HepG2 (cell line): ENCODE results near the gene TRIM27. TPM values are rescaled to one million over a fixed set of nuclear protein-coding genes. Genes with fewer than 3 reads are reported as not detected.

ENCODE experiments used
- FIP1L1 ChIP-seq: fragments of 200-400 bp; formaldehyde crosslinking; IDR thresholded peaks from 2 replicates; pipeline ENCODE4 v1.6.1; 2018; ENCODE audit warnings: low read depth, mild to moderate bottlenecking, low read length, moderate library complexity, borderline replicate concordance; ENCODE audit not compliant: insufficient read depth
- KDM1A ChIP-seq: IDR thresholded peaks from 2 replicates; pipeline ENCODE4 v1.6.1; 2016; ENCODE audit warnings: missing compliant biosample characterization
- PRMT3 ChIP-seq: sonication (generic); formaldehyde crosslinking; IDR thresholded peaks from 2 replicates; pipeline ENCODE4 v1.8.1; 2022; ENCODE audit warnings: low read depth, mild to moderate bottlenecking, moderate library complexity, missing genetic modification reagents, borderline replicate concordance
- SMC3 ChIP-seq: IDR thresholded peaks from 2 replicates; pipeline ENCODE4 v1.6.1; 2011; ENCODE audit warnings: low read length, improper control_type of control experiment
- SOX13 ChIP-seq, 3 experiments: fragments of 450-650 bp in 1 of 3; sonication (generic) in 1 of 3; formaldehyde crosslinking in 1 of 3; IDR thresholded peaks in 2 of 3; conservative IDR thresholded peaks in 1 of 3; 2 replicates each; pipeline versions ENCODE4 v1.5.0 to v1.6.1; 2016 to 2020; ENCODE audit warnings: antibody characterized with exemption in 1 of 3, mild to moderate bottlenecking in 1 of 3, missing compliant biosample characterization in 1 of 3, missing genetic modification reagents in 1 of 3, moderate library complexity in 1 of 3
- ZFY ChIP-seq: sonication (generic); formaldehyde crosslinking; IDR thresholded peaks from 2 replicates; pipeline ENCODE4 v1.4.0; 2020; ENCODE audit warnings: missing genetic modification reagents
- ZNF343 ChIP-seq: sonication (generic); formaldehyde crosslinking; IDR thresholded peaks from 2 replicates; pipeline ENCODE4 v1.4.0; 2020; ENCODE audit warnings: mild to moderate bottlenecking, missing genetic modification reagents
- ZNF766 ChIP-seq: sonication (generic); formaldehyde crosslinking; IDR thresholded peaks from 2 replicates; pipeline ENCODE4 v1.5.0; 2020; ENCODE audit warnings: missing genetic modification reagents, borderline replicate concordance
- ZNF792 ChIP-seq: IDR thresholded peaks from 2 replicates; pipeline ENCODE4 v1.6.1; 2016
- ZNF879 ChIP-seq: sonication (generic); formaldehyde crosslinking; IDR thresholded peaks from 2 replicates; pipeline ENCODE4 v1.8.1; 2023; ENCODE audit warnings: missing genetic modification reagents
- ZSCAN9 ChIP-seq: IDR thresholded peaks from 2 replicates; pipeline ENCODE4 v1.6.1; 2016; ENCODE audit warnings: borderline replicate concordance
- ZZZ3 ChIP-seq: sonication (generic); formaldehyde crosslinking; IDR thresholded peaks from 2 replicates; pipeline ENCODE4 v1.4.0; 2020; ENCODE audit warnings: missing genetic modification reagents, mild to moderate bottlenecking, borderline replicate concordance
- polyA plus RNA-seq, 8 experiments: library from polyadenylated mRNA; depleted of rRNA in 3 of 8; stranded (reverse) in 7 of 8; unstranded in 1 of 8; fragments of >200 nt; fragmentation: Illumina TruSeq in 4 of 8; extraction: Trizol in 4 of 8; gene quantifications; 2 replicates each; pipeline versions ENCODE4 v1.2.1 to v1.2.3, GENCODE V29; 2011 to 2016; ENCODE audit warnings: low read depth in 4 of 8, missing spikeins in 1 of 8, mixed read lengths in 1 of 8; ENCODE audit not compliant: insufficient read depth in 1 of 8
- total RNA-seq, 5 experiments: library from RNA; depleted of rRNA; stranded (reverse); fragments of >200 nt; fragmentation: Illumina TruSeq; extraction: Trizol; gene quantifications; 2 replicates each; pipeline ENCODE4 v1.2.3, GENCODE V29; 2016; ENCODE audit warnings: low read depth in 1 of 5
- TF ChIP-seq, protein P1 (sequence below): sonication (generic); formaldehyde crosslinking; IDR thresholded peaks from 2 replicates; pipeline ENCODE4 v1.4.0; 2020; ENCODE audit warnings: missing genetic modification reagents
- TF ChIP-seq, protein P2 (sequence below): sonication (generic); formaldehyde crosslinking; IDR thresholded peaks from 2 replicates; pipeline ENCODE4 v1.5.0; 2020; ENCODE audit warnings: mild to moderate bottlenecking, missing genetic modification reagents, borderline replicate concordance
- TF ChIP-seq, protein P3 (sequence below): IDR thresholded peaks from 2 replicates; pipeline ENCODE4 v1.6.1; 2016; ENCODE audit warnings: missing compliant biosample characterization, missing genetic modification reagents, borderline replicate concordance
- TF ChIP-seq, protein P4 (sequence below): sonication (generic); formaldehyde crosslinking; IDR thresholded peaks from 2 replicates; pipeline ENCODE4 v1.4.0; 2020; ENCODE audit warnings: missing genetic modification reagents, low read depth, mild to moderate bottlenecking, borderline replicate concordance
- TF ChIP-seq, protein P5 (sequence below): conservative IDR thresholded peaks from 2 replicates; pipeline ENCODE4 v1.6.1; 2018; ENCODE audit warnings: missing genetic modification reagents

Gene TRIM27
- total and polyA plus RNA-seq, 2 of the 13 experiments (the other 11 are each of a cell fraction or from before 2014, with no cell fraction given): 88.6 to 112 TPM

DNA sequence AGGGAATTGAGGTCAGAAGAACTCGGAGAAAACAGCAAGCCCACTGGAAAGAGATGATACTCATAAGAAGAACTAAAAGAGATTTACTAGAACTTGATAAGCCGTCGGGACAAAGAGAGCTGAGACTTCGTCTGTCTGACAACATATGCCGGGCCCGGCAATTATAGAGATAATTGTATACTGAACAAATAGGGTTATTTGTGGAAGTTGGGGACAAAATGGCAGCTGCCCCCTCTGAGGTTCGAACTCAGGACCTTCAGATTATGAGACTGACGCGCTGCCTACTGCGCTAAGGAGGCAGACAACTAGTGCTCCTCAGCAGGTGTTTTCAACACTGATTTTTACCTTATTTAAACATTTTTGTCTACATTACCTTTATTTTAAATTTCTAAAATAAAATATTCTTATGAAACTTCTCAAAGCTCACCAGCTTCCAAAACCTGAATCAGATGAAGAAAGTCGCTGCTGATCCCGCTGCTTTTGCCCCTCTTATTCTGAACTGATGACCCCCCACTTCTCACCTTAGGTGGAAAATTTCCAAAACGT is 29.3 kb upstream of the TRIM27 start (continued):
- TF ChIP-seq ZNF792 (peak; percentile 84), KDM1A (CRISPR knock-in tag) (peak; percentile 60; the same call in 1 of the 2 replicates), ZFY (CRISPR knock-in tag) (0 out of 2 replicates have a peak, but pooled peaks have one; percentile 24), ZZZ3 (CRISPR knock-in tag) (no peak), FIP1L1 (no peak), ZNF879 (no peak), ZNF343 (CRISPR knock-in tag) (no peak), SOX13 (IDR thresholded peaks at IDR 0.05) (no peak), SOX13 (CRISPR knock-in tag; conservative IDR thresholded peaks at IDR 0.05 in 1 of 2, IDR thresholded peaks at IDR 0.05 in 1 of 2) (peak in 1 of 2 experiments; percentile 46; a peak in 2 of 4 replicates), SMC3 (no peak), ZSCAN9 (CRISPR knock-in tag) (peak; percentile 79), PRMT3 (no peak), ZNF766 (CRISPR knock-in tag) (peak; percentile 60; the same call in 1 of the 2 replicates)
- TF ChIP-seq, protein P1, sequence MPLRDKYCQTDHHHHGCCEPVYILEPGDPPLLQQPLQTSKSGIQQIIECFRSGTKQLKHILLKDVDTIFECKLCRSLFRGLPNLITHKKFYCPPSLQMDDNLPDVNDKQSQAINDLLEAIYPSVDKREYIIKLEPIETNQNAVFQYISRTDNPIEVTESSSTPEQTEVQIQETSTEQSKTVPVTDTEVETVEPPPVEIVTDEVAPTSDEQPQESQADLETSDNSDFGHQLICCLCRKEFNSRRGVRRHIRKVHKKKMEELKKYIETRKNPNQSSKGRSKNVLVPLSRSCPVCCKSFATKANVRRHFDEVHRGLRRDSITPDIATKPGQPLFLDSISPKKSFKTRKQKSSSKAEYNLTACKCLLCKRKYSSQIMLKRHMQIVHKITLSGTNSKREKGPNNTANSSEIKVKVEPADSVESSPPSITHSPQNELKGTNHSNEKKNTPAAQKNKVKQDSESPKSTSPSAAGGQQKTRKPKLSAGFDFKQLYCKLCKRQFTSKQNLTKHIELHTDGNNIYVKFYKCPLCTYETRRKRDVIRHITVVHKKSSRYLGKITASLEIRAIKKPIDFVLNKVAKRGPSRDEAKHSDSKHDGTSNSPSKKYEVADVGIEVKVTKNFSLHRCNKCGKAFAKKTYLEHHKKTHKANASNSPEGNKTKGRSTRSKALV (CRISPR knock-in tag): 0 out of 2 replicates have a peak, but pooled peaks have one; percentile 71
- TF ChIP-seq, protein P2, sequence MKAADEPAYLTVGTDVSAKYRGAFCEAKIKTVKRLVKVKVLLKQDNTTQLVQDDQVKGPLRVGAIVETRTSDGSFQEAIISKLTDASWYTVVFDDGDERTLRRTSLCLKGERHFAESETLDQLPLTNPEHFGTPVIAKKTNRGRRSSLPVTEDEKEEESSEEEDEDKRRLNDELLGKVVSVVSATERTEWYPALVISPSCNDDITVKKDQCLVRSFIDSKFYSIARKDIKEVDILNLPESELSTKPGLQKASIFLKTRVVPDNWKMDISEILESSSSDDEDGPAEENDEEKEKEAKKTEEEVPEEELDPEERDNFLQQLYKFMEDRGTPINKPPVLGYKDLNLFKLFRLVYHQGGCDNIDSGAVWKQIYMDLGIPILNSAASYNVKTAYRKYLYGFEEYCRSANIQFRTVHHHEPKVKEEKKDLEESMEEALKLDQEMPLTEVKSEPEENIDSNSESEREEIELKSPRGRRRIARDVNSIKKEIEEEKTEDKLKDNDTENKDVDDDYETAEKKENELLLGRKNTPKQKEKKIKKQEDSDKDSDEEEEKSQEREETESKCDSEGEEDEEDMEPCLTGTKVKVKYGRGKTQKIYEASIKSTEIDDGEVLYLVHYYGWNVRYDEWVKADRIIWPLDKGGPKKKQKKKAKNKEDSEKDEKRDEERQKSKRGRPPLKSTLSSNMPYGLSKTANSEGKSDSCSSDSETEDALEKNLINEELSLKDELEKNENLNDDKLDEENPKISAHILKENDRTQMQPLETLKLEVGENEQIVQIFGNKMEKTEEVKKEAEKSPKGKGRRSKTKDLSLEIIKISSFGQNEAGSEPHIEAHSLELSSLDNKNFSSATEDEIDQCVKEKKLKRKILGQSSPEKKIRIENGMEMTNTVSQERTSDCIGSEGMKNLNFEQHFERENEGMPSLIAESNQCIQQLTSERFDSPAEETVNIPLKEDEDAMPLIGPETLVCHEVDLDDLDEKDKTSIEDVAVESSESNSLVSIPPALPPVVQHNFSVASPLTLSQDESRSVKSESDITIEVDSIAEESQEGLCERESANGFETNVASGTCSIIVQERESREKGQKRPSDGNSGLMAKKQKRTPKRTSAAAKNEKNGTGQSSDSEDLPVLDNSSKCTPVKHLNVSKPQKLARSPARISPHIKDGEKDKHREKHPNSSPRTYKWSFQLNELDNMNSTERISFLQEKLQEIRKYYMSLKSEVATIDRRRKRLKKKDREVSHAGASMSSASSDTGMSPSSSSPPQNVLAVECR (CRISPR knock-in tag): peak; percentile 26; the same call in 1 of the 2 replicates
- TF ChIP-seq, protein P3, sequence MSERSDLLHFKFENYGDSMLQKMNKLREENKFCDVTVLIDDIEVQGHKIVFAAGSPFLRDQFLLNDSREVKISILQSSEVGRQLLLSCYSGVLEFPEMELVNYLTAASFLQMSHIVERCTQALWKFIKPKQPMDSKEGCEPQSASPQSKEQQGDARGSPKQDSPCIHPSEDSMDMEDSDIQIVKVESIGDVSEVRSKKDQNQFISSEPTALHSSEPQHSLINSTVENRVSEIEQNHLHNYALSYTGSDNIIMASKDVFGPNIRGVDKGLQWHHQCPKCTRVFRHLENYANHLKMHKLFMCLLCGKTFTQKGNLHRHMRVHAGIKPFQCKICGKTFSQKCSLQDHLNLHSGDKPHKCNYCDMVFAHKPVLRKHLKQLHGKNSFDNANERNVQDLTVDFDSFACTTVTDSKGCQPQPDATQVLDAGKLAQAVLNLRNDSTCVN (CRISPR knock-in tag): peak; percentile 49; the same call in 1 of the 2 replicates
- TF ChIP-seq, protein P4, sequence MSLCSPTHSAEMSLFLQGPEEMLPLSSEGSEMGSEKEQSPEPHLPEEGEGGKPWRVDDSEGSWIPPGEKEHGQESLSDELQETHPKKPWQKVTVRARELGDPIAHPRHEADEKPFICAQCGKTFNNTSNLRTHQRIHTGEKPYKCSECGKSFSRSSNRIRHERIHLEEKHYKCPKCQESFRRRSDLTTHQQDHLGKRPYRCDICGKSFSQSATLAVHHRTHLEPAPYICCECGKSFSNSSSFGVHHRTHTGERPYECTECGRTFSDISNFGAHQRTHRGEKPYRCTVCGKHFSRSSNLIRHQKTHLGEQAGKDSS: 0 out of 2 replicates have a peak, but pooled peaks have one; percentile 58
- TF ChIP-seq, protein P5, sequence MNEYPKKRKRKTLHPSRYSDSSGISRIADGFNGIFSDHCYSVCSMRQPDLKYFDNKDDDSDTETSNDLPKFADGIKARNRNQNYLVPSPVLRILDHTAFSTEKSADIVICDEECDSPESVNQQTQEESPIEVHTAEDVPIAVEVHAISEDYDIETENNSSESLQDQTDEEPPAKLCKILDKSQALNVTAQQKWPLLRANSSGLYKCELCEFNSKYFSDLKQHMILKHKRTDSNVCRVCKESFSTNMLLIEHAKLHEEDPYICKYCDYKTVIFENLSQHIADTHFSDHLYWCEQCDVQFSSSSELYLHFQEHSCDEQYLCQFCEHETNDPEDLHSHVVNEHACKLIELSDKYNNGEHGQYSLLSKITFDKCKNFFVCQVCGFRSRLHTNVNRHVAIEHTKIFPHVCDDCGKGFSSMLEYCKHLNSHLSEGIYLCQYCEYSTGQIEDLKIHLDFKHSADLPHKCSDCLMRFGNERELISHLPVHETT (CRISPR knock-in tag): 0 out of 2 replicates have a peak, but pooled peaks have one; percentile 33
